ENCODE measurements around the gene TRIM69. TPM values are rescaled to one million over a fixed set of nuclear protein-coding genes. Genes with fewer than 3 reads are reported as not detected.
A peak's percentile ranks its signal among the peaks of the same experiment; 100 is the strongest.
"Not testable (repeated sequence)": the region's sequence is repeated elsewhere in the genome, so short reads cannot be mapped to it uniquely, and the experiment has no call there.

Gene TRIM69
- total RNA-seq, 1 experiment from 2014 or later, result 10.8 TPM

DNA sequence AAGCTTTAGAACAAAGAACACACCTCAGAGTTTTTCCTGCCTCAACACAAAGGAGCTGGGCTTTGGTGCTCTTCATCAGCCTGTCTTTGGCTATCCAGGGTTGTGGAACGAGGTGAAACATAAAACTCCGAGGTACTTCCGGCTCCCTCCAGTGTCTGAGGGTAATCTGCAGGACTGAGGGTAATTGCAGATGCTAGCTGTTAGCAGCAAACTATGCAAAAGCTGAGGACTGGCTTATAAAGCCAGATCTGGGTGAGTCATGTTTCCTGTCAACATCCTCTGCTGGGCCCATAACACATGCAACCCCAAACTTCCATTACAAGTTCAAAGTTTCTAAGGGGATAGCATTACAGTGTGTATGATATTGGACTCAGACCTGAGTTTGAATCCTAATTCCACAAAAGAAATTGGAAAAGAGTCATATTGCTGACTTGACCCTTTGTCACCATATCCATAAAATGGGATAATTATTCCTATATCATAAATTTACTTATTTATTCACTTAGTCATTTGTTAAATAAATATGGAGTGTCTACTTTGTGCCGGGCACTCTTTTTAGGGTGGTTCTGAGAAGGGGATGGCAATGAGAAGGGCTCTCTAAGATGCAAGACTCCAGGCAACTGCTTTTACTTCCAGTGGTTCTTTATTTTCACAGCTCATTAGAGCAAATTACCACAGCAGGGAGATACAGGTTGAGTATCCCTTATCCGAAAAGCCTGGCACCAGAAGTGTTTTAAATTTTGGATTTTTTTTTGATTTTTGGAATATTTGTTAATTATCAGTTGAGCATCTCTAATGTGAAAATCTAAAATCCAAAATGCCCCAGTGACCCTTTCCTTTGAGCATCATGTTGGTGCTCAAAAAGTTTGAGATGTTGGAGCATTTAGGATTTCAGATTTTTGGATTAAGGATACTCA is 9.5 kb upstream of the TRIM69 start:
- DNase-seq (peak; percentile 92), ATAC-seq (peak; percentile 55)
- peak overlapping the region; percentile 10; the same call in 1 of the 2 replicates for H3K4me3 ChIP-seq (ENCODE audit: low read length)
- no peak for TF ChIP-seq EZH2 (IDR thresholded peaks at IDR 0.05; ENCODE audit: low read length, unreplicated experiment)
- no peak for TF ChIP-seq EZH2phosphoT487 (IDR thresholded peaks at IDR 0.05; ENCODE audit: borderline replicate concordance, low read length)
- TF ChIP-seq, protein P1, sequence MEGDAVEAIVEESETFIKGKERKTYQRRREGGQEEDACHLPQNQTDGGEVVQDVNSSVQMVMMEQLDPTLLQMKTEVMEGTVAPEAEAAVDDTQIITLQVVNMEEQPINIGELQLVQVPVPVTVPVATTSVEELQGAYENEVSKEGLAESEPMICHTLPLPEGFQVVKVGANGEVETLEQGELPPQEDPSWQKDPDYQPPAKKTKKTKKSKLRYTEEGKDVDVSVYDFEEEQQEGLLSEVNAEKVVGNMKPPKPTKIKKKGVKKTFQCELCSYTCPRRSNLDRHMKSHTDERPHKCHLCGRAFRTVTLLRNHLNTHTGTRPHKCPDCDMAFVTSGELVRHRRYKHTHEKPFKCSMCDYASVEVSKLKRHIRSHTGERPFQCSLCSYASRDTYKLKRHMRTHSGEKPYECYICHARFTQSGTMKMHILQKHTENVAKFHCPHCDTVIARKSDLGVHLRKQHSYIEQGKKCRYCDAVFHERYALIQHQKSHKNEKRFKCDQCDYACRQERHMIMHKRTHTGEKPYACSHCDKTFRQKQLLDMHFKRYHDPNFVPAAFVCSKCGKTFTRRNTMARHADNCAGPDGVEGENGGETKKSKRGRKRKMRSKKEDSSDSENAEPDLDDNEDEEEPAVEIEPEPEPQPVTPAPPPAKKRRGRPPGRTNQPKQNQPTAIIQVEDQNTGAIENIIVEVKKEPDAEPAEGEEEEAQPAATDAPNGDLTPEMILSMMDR (conservative IDR thresholded peaks at IDR 0.05; ENCODE audit: low read depth, low read length), result no peak
- BruUV-seq (replicated peaks), result TSS peak; percentile 49
- H3K27ac ChIP-seq (ENCODE audit: low read length), result peak overlapping the region; percentile 89
- H3K9ac ChIP-seq (ENCODE audit: low read length), result peak overlapping the region; percentile 38
- H2AFZ ChIP-seq (ENCODE audit: low read length), result peak overlapping the region; percentile 40; the same call in 1 of the 2 replicates
- no peaks in the 10 kb centered on the region for H3K27me3 ChIP-seq (ENCODE audit: low read length)
- no peaks in the 10 kb centered on the region for H4K20me1 ChIP-seq (ENCODE audit: low read length)
- no peaks in the 10 kb centered on the region for H3K9me2 ChIP-seq (replicated peaks; ENCODE audit: low read length)
- H3K4me1 ChIP-seq (ENCODE audit: insufficient read depth, low read length), result peaks cover 34% of the 10 kb centered on the region
- H3K79me2 ChIP-seq (ENCODE audit: low read length), result peaks cover 15% of the 10 kb centered on the region
- H3K9me3 ChIP-seq (ENCODE audit: low read length), result no peaks in the 10 kb centered on the region
- ChIA-PET POLR2A (ENCODE audit: unreplicated experiment) (interaction anchor here (0.7 to 2.3 kb wide), 3 partner anchors 14 to 64 kb away, joined by 4 to 28 read pairs (median 8); partner anchors contain the start of genes B2M, PATL2 and SPG11), CTCF (interaction anchor here (0.7 to 1.2 kb wide), 5 partner anchors 10 to 61 kb away, joined by 3 to 16 read pairs (median 5); partner anchors contain the start of genes B2M and PATL2)
- H3K36me3 ChIP-seq (ENCODE audit: low read depth, low read length), result no peaks in the 10 kb centered on the region
- intact Hi-C loops (cut with micrococcal nuclease), result loop anchor here (1.0 kb wide), 1 partner anchor 14 kb away; no protein-coding TSS in a partner anchor
- peak overlapping the region; percentile 91 for H3K4me2 ChIP-seq (ENCODE audit: low read length)
- peaks cover 18% of the 10 kb centered on the region for H3F3A ChIP-seq (ENCODE audit: low read length, unreplicated experiment)

DNA sequence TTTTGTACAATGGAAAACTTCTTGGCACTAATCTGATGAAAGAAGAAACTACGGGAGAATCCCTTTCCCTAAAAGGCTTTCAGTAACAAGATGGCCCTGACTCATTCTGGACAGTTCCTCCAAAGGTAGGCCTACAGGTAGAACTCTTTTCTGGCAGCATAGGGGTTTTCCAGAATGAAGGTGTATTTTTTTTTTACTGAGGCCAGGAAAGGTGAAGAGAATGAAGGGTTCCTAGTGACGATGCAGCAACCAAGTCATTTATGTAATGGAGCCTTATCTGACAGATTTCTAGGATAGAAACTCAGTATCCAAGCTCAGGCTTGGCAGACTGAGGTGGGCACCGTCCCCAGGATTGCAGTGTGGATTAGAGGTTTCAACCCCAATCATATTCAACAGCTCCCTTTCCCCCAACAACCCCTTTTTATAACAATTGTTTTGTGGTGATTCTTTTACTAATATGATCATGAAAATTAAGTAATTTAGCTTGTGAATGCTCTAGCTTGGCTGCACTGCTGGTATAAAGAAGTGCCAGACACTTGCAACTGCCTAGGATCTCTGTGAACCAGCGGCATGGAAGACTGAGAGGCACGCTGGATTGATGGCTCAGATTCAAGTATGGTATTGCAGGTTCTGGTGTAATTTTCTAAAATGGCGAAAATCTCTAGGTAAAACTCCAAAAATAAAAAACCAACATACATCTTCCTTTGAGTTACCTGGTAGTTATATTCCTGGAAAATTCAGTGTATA is 8.7 kb upstream of the TRIM69 start:
- no TSS peak for BruUV-seq (replicated peaks)
- Histone ChIP-seq H3K36me3 (ENCODE audit: low read depth, low read length) (no peaks in the 10 kb centered on the region), H3K79me2 (ENCODE audit: low read length) (peaks cover 15% of the 10 kb centered on the region), H3K9me2 (replicated peaks; ENCODE audit: low read length) (no peaks in the 10 kb centered on the region), H3K27ac (ENCODE audit: low read length) (peak overlapping the region; percentile 89), H3K9ac (ENCODE audit: low read length) (peak overlapping the region; percentile 89), H3K27me3 (ENCODE audit: low read length) (no peaks in the 10 kb centered on the region), H3K4me1 (ENCODE audit: insufficient read depth, low read length) (peaks cover 34% of the 10 kb centered on the region), H3F3A (ENCODE audit: low read length, unreplicated experiment) (peaks cover 18% of the 10 kb centered on the region), H3K9me3 (ENCODE audit: low read length) (no peaks in the 10 kb centered on the region), H3K4me2 (ENCODE audit: low read length) (peak overlapping the region; percentile 91), H3K4me3 (ENCODE audit: low read length) (0 out of 2 replicates have a peak overlapping the region, but pooled peaks have one; percentile 6), H2AFZ (ENCODE audit: low read length) (no peak overlapping the region), H4K20me1 (ENCODE audit: low read length) (no peaks in the 10 kb centered on the region)
- DNase-seq (no peak), ATAC-seq (no peak)
- POLR2A ChIA-PET (ENCODE audit: unreplicated experiment), result interaction anchor here (2.3 kb wide), 1 partner anchor 15 kb away, joined by 28 read pairs; the partner anchor contains the start of genes B2M and PATL2
- intact Hi-C loops (cut with micrococcal nuclease), result loop anchor here (2.0 kb wide), 1 partner anchor 65 kb away; the partner anchor contains the start of gene SPG11
- CTCF ChIA-PET, result interaction anchor here (1.2 to 2.1 kb wide), 2 partner anchors 11 to 14 kb away, joined by 6 to 30 read pairs; no protein-coding TSS in a partner anchor
- TF ChIP-seq EZH2phosphoT487 (IDR thresholded peaks at IDR 0.05; ENCODE audit: borderline replicate concordance, low read length), result no peak
- no peak for TF ChIP-seq EZH2 (IDR thresholded peaks at IDR 0.05; ENCODE audit: low read length, unreplicated experiment)
- TF ChIP-seq, protein P1 (conservative IDR thresholded peaks at IDR 0.05; ENCODE audit: low read depth, low read length), result no peak

DNA sequence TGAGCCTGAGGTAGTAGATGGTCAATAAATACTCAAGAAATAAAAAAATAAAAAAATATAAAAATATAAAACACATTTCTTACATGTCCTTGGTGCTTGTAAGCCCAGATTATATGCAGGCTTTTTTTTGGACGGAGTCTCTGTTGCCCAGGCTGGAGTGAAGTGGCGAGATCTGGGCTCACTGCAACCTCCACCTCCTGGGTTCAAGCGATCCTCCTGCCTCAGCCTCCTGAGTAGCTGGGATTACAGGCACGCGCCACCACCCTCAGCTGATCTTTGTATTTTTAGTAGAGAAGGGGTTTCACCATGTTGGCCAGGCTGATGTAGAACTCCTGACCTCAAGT is 8.1 kb upstream of the TRIM69 start:
- ChIA-PET POLR2A (ENCODE audit: unreplicated experiment) (interaction anchor here (0.6 to 2.3 kb wide), 3 partner anchors 10 to 66 kb away, joined by 3 to 28 read pairs (median 9); partner anchors contain the start of genes B2M and PATL2), CTCF (interaction anchor here (0.6 to 2.1 kb wide), 6 partner anchors 10 to 1641 kb away, joined by 3 to 30 read pairs (median 6); partner anchors contain the start of genes EIF3J and SPG11)
- Histone ChIP-seq H2AFZ (ENCODE audit: low read length) (peak overlapping the region; percentile 90), H3F3A (ENCODE audit: low read length, unreplicated experiment) (peaks cover 18% of the 10 kb centered on the region), H3K4me2 (ENCODE audit: low read length) (peak overlapping the region; percentile 91), H3K4me3 (ENCODE audit: low read length) (peak overlapping the region; percentile 82), H3K4me1 (ENCODE audit: insufficient read depth, low read length) (peaks cover 34% of the 10 kb centered on the region), H3K27ac (ENCODE audit: low read length) (peak overlapping the region; percentile 89), H3K9ac (ENCODE audit: low read length) (peak overlapping the region; percentile 89), H3K79me2 (ENCODE audit: low read length) (peaks cover 15% of the 10 kb centered on the region)
- H3K27me3 ChIP-seq (ENCODE audit: low read length); ATAC-seq; DNase-seq; H4K20me1 ChIP-seq (ENCODE audit: low read length); H3K36me3 ChIP-seq (ENCODE audit: low read depth, low read length); H3K9me2 ChIP-seq (replicated peaks; ENCODE audit: low read length); H3K9me3 ChIP-seq (ENCODE audit: low read length): not testable (repeated sequence)
- intact Hi-C loops (cut with micrococcal nuclease), result loop anchor here (2.0 kb wide), 1 partner anchor 65 kb away; the partner anchor contains the start of gene SPG11
- TSS peak; percentile 80 for BruUV-seq (replicated peaks)
